Adrenal gland (tissue), 12 donors: ENCODE results near the gene ADGRF1. TPM values are rescaled to one million over a fixed set of nuclear protein-coding genes. Genes with fewer than 3 reads are reported as not detected.

Source experiments
- DNase-seq, 7 donors: peaks; one replicate each; pipeline ENCODE4 v3.0.0-alpha.2; 2019 to 2020
- H3K27ac ChIP-seq, 5 donors: fragments of 200-600 bp; sonication (generic) in 4 of 5; 1 replicate in 3 of 5; 2 replicates in 2 of 5; pipeline versions ENCODE4 v1.5.1 to v1.8.0; 2016 to 2020; ENCODE audit warnings: mild to moderate bottlenecking in 1 of 5
- H3K27me3 ChIP-seq: fragments of 200-600 bp; 2 replicates; pipeline ENCODE4 v1.8.0; 2021
- H3K36me3 ChIP-seq, 2 donors: fragments of 200-600 bp; replicated peaks in 1 of 2; 1 replicate in 1 of 2; 2 replicates in 1 of 2; pipeline versions ENCODE4 v1.5.1 to v1.8.0; 2018 to 2022
- H3K4me1 ChIP-seq, 2 donors: fragments of 200-600 bp; replicated peaks in 1 of 2; 1 replicate in 1 of 2; 2 replicates in 1 of 2; pipeline versions ENCODE4 v1.5.1 to v1.8.0; 2018 to 2021
- H3K4me3 ChIP-seq, 4 donors: fragments of 200-600 bp; sonication (generic) in 3 of 4; one replicate each; pipeline ENCODE4 v1.5.1; 2016 to 2018
- H3K9me3 ChIP-seq, 3 donors: fragments of 200-600 bp; sonication (generic) in 1 of 3; replicated peaks in 1 of 3; 1 replicate in 2 of 3; 2 replicates in 1 of 3; pipeline versions ENCODE4 v1.5.1 to v1.8.0; 2016 to 2021
- CTCF ChIP-seq, 6 experiments: fragments of 450-650 bp in 4 of 6; fragments of 200-600 bp in 2 of 6; sonication (generic) in 1 of 6; IDR thresholded peaks; 1 replicate in 5 of 6; 2 replicates in 1 of 6; pipeline versions ENCODE4 v1.5.1 to v1.8.0; 2016 to 2021; ENCODE audit warnings: antibody characterized with exemption in 6 of 6, mild to moderate bottlenecking in 2 of 6, moderate library complexity in 1 of 6
- POLR2A ChIP-seq, 2 donors: fragments of 450-650 bp; IDR thresholded peaks; one replicate each; pipeline ENCODE4 v1.6.1; 2017; ENCODE audit warnings: antibody characterized with exemption in 2 of 2, mild to moderate bottlenecking in 2 of 2, moderate library complexity in 1 of 2
- WGBS, 4 donors: extraction: QIAGEN DNeasy Blood & Tissue Kit in 2 of 4; methylation state at CpG; one replicate each; pipeline versions ENCODE4 v1.1.5 to v1.1.7; 2013 to 2017; 5-methylcytosine and 5-hydroxymethylcytosine counted together
- intact Hi-C, 2 donors: fragments of 100-400 bp; cut with DNase I; formaldehyde crosslinking; loops; one replicate each; pipeline versions ENCODE4 v1.14.1 to v1.15.0; 2022 to 2023
- polyA plus RNA-seq, 3 donors: library from polyadenylated mRNA; stranded (reverse); fragments of 200-250 nt in 2 of 3; fragments of 350-450 nt in 1 of 3; fragmentation: Illumina TruSeq in 1 of 3; extraction: RNeasy Lipid Tissue Mini Kit (QIAGEN cat#74804) in 1 of 3; gene quantifications; one replicate each; pipeline ENCODE4 v1.2.3, GENCODE V29; 2013 to 2014
- total RNA-seq, 9 donors: library from RNA; depleted of rRNA in 4 of 9; stranded (reverse); fragments of >200 nt in 4 of 9; fragments of 120-200 nt in 1 of 9; fragmentation: NEBNext Ultra II Directional in 1 of 9; extraction: Animal tissue kit (Norgen Biotek cat#: 25700) in 1 of 9; gene quantifications; one replicate each; pipeline versions ENCODE4 v1.1.0 to v1.2.4, GENCODE V29; 2013 to 2023
- donor health status: healthy with polysubstance abuse.
- donor health status: Bipolar disorder and iron deficiency.
- donor health status: DM: yes; HTN: yes; CAD: no.
- donor health status: DM: no; HTN: no; CAD: no.
- donor health status: DM: no; HTN: no; CAD: no.
- donor health status: DM: yes; HTN: yes; CAD: no.

Gene ADGRF1
- total and polyA plus RNA-seq, 12 donors: under 0.01 to 0.25 (median 0.22) TPM; not detected in 7

GRCh38 chr6:47004463-47004862 lies 37.7 kb downstream of the ADGRF1 start:
- intact Hi-C loops: no loop called here

GRCh38 chr6:47000842-47001241 lies 41.3 kb downstream of the ADGRF1 start:
- intact Hi-C loops: no loop called here

More at GRCh38 chr6:47004463-47004862, 37.7 kb downstream of the ADGRF1 start:
- no peak for DNase-seq
- 55 to 72% (median 67%) methylated on average over 3 of the region's 3 CpGs for WGBS, 4 donors
- no peak overlapping the region for H3K27ac ChIP-seq
- H3K36me3 ChIP-seq: no peaks in the 10 kb centered on the region
- H3K4me3 ChIP-seq: no peak overlapping the region
- TF ChIP-seq CTCF (IDR thresholded peaks at IDR 0.05) (no peak), POLR2A (IDR thresholded peaks at IDR 0.05) (no peak)
- H3K4me1 ChIP-seq: no peaks in the 10 kb centered on the region
- H3K9me3 ChIP-seq: no peaks in the 10 kb centered on the region
- no peaks in the 10 kb centered on the region for H3K27me3 ChIP-seq

GRCh38 chr6:46998436-46999017 lies 43.6 kb downstream of the ADGRF1 start:
- TF ChIP-seq CTCF (IDR thresholded peaks at IDR 0.05) (no peak), POLR2A (IDR thresholded peaks at IDR 0.05) (no peak)
- Histone ChIP-seq H3K9me3 (no peaks in the 10 kb centered on the region), H3K4me3 (no peak overlapping the region), H3K36me3 (no peaks in the 10 kb centered on the region), H3K27ac (no peak overlapping the region), H3K27me3 (no peaks in the 10 kb centered on the region), H3K4me1 (no peaks in the 10 kb centered on the region)
- WGBS, 4 donors: 75 to 100% (median 91%) methylated on average over 1 of the region's 1 CpG
- intact Hi-C loops: loop anchor here in 1 of 2 donors (10.0 kb wide), 1 partner anchor 144 kb away; no protein-coding TSS in a partner anchor
- DNase-seq: no peak

More at GRCh38 chr6:47000842-47001241, 41.3 kb downstream of the ADGRF1 start:
- no peak for TF ChIP-seq POLR2A (IDR thresholded peaks at IDR 0.05)
- TF ChIP-seq CTCF (IDR thresholded peaks at IDR 0.05): no peak
- Histone ChIP-seq H3K27ac (no peak overlapping the region), H3K4me1 (no peaks in the 10 kb centered on the region), H3K36me3 (no peaks in the 10 kb centered on the region), H3K27me3 (no peaks in the 10 kb centered on the region), H3K9me3 (no peaks in the 10 kb centered on the region), H3K4me3 (no peak overlapping the region)
- DNase-seq: no peak
- WGBS, 4 donors: 79 to 89% (median 84%) methylated on average over 4 of the region's 4 CpGs

- H3K9me3 ChIP-seq: no peaks in the 10 kb centered on the region
- no peaks in the 10 kb centered on the region for H3K4me1 ChIP-seq
- TF ChIP-seq POLR2A (IDR thresholded peaks at IDR 0.05) (no peak), CTCF (IDR thresholded peaks at IDR 0.05) (no peak)
- 77 to 88% (median 85%) methylated on average over 1 of the region's 1 CpG for WGBS, 4 donors
- H3K27me3 ChIP-seq: no peaks in the 10 kb centered on the region
- intact Hi-C loops: loop anchor here in 1 of 2 donors (10.0 kb wide), 1 partner anchor 143 kb away; no protein-coding TSS in a partner anchor
- no peak overlapping the region for H3K4me3 ChIP-seq
- no peak overlapping the region for H3K27ac ChIP-seq
- no peak for DNase-seq
- no peaks in the 10 kb centered on the region for H3K36me3 ChIP-seq
Observed at GRCh38 chr6:46997646-46998045, 44.5 kb downstream of the ADGRF1 start.
